SK-N-SH treated with all-trans-retinoic acid at 6 μM for 48 hours (cell line): ENCODE results near the gene OPTN.

Experiments used
- ATAC-seq: fragments of 200-7000 bp; cut with Tn5 transposase; 3 replicates; pipeline ENCODE4 v1.9.1; 2020; ENCODE audit warnings: mild to moderate bottlenecking, moderate library complexity
- BACH2 ChIP-seq: fragments of 250-450 bp; sonication (Bioruptor Pico); IDR thresholded peaks from 2 replicates; pipeline ENCODE4 v1.9.0; 2021; ENCODE audit warnings: mild to moderate bottlenecking, borderline replicate concordance
- CSDC2 ChIP-seq: fragments of 250-450 bp; sonication (Bioruptor Pico); IDR thresholded peaks from 2 replicates; pipeline ENCODE4 v1.5.0; 2020; ENCODE audit warnings: mild to moderate bottlenecking, moderate library complexity
- ESRRG ChIP-seq: fragments of 250-450 bp; sonication (Bioruptor Pico); IDR thresholded peaks from 2 replicates; pipeline ENCODE4 v1.6.1; 2021; ENCODE audit warnings: mild to moderate bottlenecking
- GLIS3 ChIP-seq: fragments of 250-450 bp; sonication (Bioruptor Pico); IDR thresholded peaks from 2 replicates; pipeline ENCODE4 v1.5.0; 2020; ENCODE audit warnings: mild to moderate bottlenecking, moderate library complexity
- ISL1 ChIP-seq: fragments of 250-450 bp; sonication (Bioruptor Pico); IDR thresholded peaks from 2 replicates; pipeline ENCODE4 v2.1.2; 2022; ENCODE audit warnings: mild to moderate bottlenecking, moderate library complexity
- OSR1 ChIP-seq: fragments of 250-450 bp; sonication (Bioruptor Pico); IDR thresholded peaks from 2 replicates; pipeline ENCODE4 v1.8.0; 2022; ENCODE audit warnings: moderate library complexity, mild to moderate bottlenecking, inconsistent platforms
- POU6F1 ChIP-seq: fragments of 250-450 bp; sonication (Bioruptor Pico); IDR thresholded peaks from 2 replicates; pipeline ENCODE4 v1.8.0; 2021; ENCODE audit warnings: low read depth, mild to moderate bottlenecking, moderate library complexity, borderline replicate concordance
- RARB ChIP-seq: fragments of 250-450 bp; sonication (Bioruptor Pico); IDR thresholded peaks from 2 replicates; pipeline ENCODE4 v1.8.0; 2021; ENCODE audit warnings: mild to moderate bottlenecking, moderate library complexity
- SNAI2 ChIP-seq: fragments of 250-450 bp; sonication (Bioruptor Pico); IDR thresholded peaks from 2 replicates; pipeline ENCODE4 v1.5.0; 2020; ENCODE audit warnings: mild to moderate bottlenecking, moderate library complexity
- TCF4 ChIP-seq: fragments of 250-450 bp; sonication (Bioruptor Pico); IDR thresholded peaks from 2 replicates; pipeline ENCODE4 v1.8.0; 2021; ENCODE audit warnings: mild to moderate bottlenecking, moderate library complexity, borderline replicate concordance
- TOX ChIP-seq: fragments of 250-450 bp; sonication (Bioruptor Pico); IDR thresholded peaks from 2 replicates; pipeline ENCODE4 v1.8.0; 2021; ENCODE audit warnings: mild to moderate bottlenecking, moderate library complexity, borderline replicate concordance
- TSHZ2 ChIP-seq: fragments of 250-450 bp; sonication (Bioruptor Pico); IDR thresholded peaks from 2 replicates; pipeline ENCODE4 v1.5.0; 2020; ENCODE audit warnings: mild to moderate bottlenecking, moderate library complexity
- ZC3H10 ChIP-seq: fragments of 250-450 bp; sonication (Bioruptor Pico); IDR thresholded peaks from 2 replicates; pipeline ENCODE4 v1.5.1; 2021; ENCODE audit warnings: mild to moderate bottlenecking, moderate library complexity
- ZFP3 ChIP-seq: fragments of 250-450 bp; sonication (Bioruptor Pico); IDR thresholded peaks from 2 replicates; pipeline ENCODE4 v1.5.0; 2020; ENCODE audit warnings: mild to moderate bottlenecking, moderate library complexity
- ZFP30 ChIP-seq: fragments of 450-650 bp; formaldehyde crosslinking; IDR thresholded peaks from 2 replicates; pipeline ENCODE4 v1.5.0; 2022; ENCODE audit warnings: mild to moderate bottlenecking, moderate library complexity
- ZNF70 ChIP-seq: fragments of 450-650 bp; formaldehyde crosslinking; IDR thresholded peaks from 2 replicates; pipeline ENCODE4 v1.5.0; 2020; ENCODE audit warnings: mild to moderate bottlenecking, moderate library complexity
- ZNF8 ChIP-seq: fragments of 450-650 bp; formaldehyde crosslinking; IDR thresholded peaks from 2 replicates; pipeline ENCODE4 v1.5.0; 2020; ENCODE audit warnings: mild to moderate bottlenecking, moderate library complexity
- TF ChIP-seq, protein P1 (sequence below): fragments of 250-450 bp; sonication (Bioruptor Pico); IDR thresholded peaks from 2 replicates; pipeline ENCODE4 v1.5.1; 2021; ENCODE audit warnings: mild to moderate bottlenecking, moderate library complexity
- TF ChIP-seq, protein P2 (sequence below): fragments of 250-450 bp; sonication (Bioruptor Pico); IDR thresholded peaks from 2 replicates; pipeline ENCODE4 v1.8.0; 2020; ENCODE audit warnings: mild to moderate bottlenecking, moderate library complexity, borderline replicate concordance

OPTN gene

DNA sequence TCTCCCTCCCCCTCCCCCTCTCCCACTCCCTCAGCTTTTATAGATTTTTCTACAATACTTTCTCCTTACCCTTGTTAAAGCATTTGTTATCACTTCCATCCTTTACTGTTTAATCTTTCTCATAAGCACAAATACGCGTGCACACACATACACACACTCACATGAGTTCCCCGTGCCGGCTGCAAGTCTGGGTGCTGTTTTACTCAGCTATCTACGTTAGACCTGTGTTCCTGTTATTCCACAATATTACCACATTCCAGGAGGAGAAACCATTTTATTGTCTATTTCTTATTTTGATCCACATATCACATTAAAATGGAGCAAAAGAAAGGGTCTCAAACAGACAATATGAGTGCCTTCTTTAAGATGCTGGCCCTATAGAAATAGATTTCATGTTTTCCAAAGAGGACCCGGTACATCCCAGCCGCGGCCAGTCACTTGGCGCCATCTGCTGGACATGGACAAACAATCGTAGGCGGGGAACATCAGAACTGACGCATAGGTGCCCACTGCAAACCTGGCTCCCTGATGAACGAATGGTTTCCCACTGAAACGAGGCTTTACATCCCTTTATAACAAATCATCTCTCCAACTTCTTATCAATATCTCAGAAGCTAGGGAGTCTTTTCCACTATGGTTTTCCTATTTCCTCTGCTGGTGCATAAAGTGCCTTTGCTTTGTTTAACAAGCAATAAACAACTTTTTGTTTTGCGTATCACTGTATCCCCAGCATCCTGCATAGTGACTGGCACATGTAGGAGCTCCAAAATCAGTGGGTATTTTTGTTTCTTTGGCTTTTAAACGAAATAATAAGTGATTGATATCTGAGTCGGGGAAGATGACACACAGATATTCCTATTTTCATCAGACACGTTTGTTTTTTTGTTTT, 25.2 kb upstream of the OPTN start:
- ATAC-seq: peak; percentile 100
- TF ChIP-seq ZC3H10 (CRISPR knock-in tag) (no peak), SNAI2 (CRISPR knock-in tag) (no peak), ZNF70 (CRISPR knock-in tag) (no peak), GLIS3 (CRISPR knock-in tag) (no peak), CSDC2 (CRISPR knock-in tag) (no peak), ISL1 (CRISPR knock-in tag) (no peak), TSHZ2 (CRISPR knock-in tag) (no peak), ZFP30 (CRISPR knock-in tag) (no peak), TOX (no peak), RARB (CRISPR knock-in tag) (no peak), ZFP3 (CRISPR knock-in tag) (no peak), OSR1 (CRISPR knock-in tag) (no peak), TCF4 (CRISPR knock-in tag) (no peak), BACH2 (CRISPR knock-in tag) (no peak)
- TF ChIP-seq, protein P1, sequence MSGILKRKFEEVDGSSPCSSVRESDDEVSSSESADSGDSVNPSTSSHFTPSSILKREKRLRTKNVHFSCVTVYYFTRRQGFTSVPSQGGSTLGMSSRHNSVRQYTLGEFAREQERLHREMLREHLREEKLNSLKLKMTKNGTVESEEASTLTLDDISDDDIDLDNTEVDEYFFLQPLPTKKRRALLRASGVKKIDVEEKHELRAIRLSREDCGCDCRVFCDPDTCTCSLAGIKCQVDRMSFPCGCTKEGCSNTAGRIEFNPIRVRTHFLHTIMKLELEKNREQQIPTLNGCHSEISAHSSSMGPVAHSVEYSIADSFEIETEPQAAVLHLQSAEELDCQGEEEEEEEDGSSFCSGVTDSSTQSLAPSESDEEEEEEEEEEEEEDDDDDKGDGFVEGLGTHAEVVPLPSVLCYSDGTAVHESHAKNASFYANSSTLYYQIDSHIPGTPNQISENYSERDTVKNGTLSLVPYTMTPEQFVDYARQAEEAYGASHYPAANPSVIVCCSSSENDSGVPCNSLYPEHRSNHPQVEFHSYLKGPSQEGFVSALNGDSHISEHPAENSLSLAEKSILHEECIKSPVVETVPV: no peak
- TF ChIP-seq, protein P2, sequence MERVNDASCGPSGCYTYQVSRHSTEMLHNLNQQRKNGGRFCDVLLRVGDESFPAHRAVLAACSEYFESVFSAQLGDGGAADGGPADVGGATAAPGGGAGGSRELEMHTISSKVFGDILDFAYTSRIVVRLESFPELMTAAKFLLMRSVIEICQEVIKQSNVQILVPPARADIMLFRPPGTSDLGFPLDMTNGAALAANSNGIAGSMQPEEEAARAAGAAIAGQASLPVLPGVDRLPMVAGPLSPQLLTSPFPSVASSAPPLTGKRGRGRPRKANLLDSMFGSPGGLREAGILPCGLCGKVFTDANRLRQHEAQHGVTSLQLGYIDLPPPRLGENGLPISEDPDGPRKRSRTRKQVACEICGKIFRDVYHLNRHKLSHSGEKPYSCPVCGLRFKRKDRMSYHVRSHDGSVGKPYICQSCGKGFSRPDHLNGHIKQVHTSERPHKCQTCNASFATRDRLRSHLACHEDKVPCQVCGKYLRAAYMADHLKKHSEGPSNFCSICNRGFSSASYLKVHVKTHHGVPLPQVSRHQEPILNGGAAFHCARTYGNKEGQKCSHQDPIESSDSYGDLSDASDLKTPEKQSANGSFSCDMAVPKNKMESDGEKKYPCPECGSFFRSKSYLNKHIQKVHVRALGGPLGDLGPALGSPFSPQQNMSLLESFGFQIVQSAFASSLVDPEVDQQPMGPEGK (CRISPR knock-in tag): no peak

- TF ChIP-seq ZFP3 (CRISPR knock-in tag) (no peak), ESRRG (CRISPR knock-in tag) (no peak), OSR1 (CRISPR knock-in tag) (no peak), POU6F1 (CRISPR knock-in tag) (no peak), GLIS3 (CRISPR knock-in tag) (no peak), SNAI2 (CRISPR knock-in tag) (no peak), ZC3H10 (CRISPR knock-in tag) (no peak)
- no peak for ATAC-seq
These were observed 20.8 kb upstream of the OPTN start for GRCh38 chr10:13078912-13079775.

GRCh38 chr10:13079776-13080050, 20.2 kb upstream of the OPTN start:
- no peak for ATAC-seq
- TF ChIP-seq SNAI2 (CRISPR knock-in tag): no peak

- no peak for ATAC-seq
- TF ChIP-seq, protein P2 (CRISPR knock-in tag): no peak
- TF ChIP-seq GLIS3 (CRISPR knock-in tag): no peak
- no peak for TF ChIP-seq BACH2 (CRISPR knock-in tag)
- no peak for TF ChIP-seq TSHZ2 (CRISPR knock-in tag)
- no peak for TF ChIP-seq ZNF8 (CRISPR knock-in tag)
- TF ChIP-seq POU6F1 (CRISPR knock-in tag): no peak
These were observed 19.3 kb upstream of the OPTN start for GRCh38 chr10:13080643-13081042.
